GM19463 (cell line): Measurements from ENCODE around the gene C17orf75.
"Not testable (repeated sequence)": the region's sequence is repeated elsewhere in the genome, so short reads cannot be mapped to it uniquely, and the experiment has no call there.

Experiments
- ATAC-seq: cut with Tn5 transposase; IDR thresholded peaks from one replicate; pipeline ENCODE4 v1.9.1; 2021; ENCODE audit warnings: mild to moderate bottlenecking, moderate library complexity; ENCODE audit not compliant: unreplicated experiment

The C17orf75 gene

DNA sequence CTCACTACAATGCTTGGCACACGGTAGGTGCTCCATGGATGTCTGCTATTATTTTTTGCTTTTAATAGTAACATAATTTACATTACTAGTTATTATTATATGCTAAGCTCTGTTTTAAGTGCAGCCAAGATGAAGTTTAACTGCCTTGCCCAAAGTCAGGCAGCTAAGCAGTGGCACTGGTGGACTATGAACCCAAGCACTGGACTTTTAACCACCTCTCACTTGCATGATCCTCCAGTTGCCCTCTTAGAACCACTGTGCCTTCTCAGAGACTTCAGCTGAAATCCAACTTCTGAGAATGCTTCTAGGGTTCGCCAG lies 6.5 kb upstream of the C17orf75 start:
- no peak for ATAC-seq

GRCh38 chr17:32345951-32346600 lies 4.1 kb upstream of the C17orf75 start:
- no peak for ATAC-seq

GRCh38 chr17:32342603-32343325 lies 791 bp upstream of the C17orf75 start:
- no peak for ATAC-seq

DNA sequence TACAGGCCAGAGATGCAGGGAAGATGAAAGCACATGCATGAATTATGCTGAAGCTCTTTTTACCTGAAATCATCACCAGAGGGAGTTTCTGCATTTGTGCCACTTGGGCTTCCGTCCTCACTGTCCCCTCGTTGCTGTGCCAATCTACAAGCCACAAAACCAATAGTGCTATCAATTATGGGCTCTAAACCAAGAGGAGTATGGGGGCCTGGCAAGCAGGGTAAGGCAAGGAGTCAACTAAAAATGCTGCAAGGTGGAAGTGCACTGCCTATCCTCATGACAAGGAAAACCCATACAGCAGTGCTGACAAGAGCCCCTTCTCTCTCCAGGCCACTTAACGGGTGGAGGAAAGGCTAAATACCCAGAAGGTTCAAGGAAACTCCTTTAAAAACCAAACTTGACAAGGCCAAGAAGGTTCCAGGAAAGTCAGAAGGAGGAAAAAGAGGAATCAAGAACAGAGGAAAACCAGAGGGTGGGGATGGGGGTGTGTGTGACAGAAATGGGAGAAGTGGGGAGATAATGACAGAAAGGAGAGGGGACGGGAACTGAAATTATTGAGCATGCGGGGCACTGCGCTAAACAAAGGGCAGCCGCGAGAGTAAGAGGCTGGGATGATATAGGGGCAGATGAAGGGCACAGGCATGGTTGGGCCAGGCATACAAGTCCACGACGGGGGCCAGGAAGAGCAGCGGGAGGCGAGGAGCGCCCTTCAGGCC lies 674 bp downstream of the C17orf75 start:
- peak; percentile 16 for ATAC-seq

GRCh38 chr17:32335687-32336086 lies 6.3 kb downstream of the C17orf75 start:
- no peak for ATAC-seq

- no peak for ATAC-seq
Observed at GRCh38 chr17:32335046-32335445, 6.9 kb downstream of the C17orf75 start.

DNA sequence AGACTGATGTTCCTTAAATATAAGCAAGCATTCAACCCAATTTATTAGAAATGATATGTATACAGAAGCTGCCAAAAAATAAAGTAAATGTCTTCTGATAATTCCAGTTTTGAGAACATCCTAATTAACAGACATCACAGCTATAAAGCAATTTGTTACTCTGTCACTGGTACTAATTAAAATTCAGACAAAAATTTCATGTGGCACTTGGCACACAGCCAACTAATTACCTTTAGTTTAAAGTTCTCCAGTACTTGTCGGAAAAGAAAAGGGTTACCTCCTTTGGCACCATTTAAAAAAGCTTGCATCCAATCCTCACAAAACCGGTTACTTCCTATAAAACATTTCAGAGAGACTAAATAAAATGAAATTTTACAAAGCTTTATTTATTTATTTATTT lies 8.8 kb downstream of the C17orf75 start:
- ATAC-seq, result no peak

DNA sequence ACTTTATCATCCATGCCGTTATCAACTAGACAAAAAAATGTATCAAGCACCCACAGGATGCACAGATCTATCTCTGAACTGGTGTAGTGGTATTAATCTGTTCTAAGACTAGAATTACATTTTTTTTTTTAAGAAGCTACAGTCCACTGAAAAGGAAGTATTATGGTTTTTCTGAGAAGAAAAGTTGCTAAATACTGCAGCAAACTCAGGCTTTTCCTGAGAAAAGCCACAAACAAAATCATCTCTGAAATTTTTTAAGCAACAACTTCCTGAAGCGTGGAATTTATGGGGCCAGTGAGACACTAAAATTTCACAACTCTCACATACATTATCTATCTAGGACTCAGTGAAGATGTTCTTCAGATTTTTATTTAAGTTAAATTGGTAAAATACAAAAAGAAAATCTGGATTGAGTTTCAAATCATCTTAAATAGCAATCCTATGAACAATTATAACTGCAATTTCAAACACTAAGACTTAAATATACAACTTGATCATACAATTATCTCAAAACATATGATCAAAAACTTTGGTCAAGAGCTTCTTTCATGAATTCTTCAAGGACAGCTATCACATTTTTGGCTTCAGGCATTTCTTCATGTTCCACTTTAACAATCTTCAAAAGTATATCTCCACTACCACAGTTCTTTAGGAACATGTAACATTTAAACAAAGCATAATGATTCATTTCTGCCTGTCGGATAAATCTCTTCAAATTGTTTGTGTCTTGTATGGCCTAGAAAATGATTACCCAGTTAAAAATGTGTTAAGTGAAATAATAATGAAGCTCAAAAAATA lies 10.5 kb downstream of the C17orf75 start:
- ATAC-seq, result no peak

- ATAC-seq, result no peak
Observed at GRCh38 chr17:32330147-32330546, 11.8 kb downstream of the C17orf75 start.

DNA sequence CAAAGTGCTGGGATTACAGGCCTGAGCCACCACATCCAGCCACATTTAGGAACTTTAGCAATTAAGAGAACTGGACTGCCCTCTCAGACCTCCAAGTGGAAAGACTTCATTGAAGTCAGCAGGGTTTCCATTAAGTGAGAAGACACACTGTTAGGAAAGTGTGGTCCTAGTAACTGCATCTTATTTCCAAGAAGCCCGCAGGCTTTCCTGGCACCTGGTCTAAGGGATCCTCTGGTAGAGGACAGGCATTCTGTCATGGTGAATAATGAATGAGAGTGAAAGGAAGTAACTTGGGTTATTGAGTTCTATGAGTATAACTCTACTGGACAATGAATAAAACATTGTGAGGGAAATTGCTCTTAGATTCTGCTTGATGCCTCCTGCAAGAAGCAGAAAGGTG lies 14.1 kb downstream of the C17orf75 start:
- ATAC-seq, result no peak

DNA sequence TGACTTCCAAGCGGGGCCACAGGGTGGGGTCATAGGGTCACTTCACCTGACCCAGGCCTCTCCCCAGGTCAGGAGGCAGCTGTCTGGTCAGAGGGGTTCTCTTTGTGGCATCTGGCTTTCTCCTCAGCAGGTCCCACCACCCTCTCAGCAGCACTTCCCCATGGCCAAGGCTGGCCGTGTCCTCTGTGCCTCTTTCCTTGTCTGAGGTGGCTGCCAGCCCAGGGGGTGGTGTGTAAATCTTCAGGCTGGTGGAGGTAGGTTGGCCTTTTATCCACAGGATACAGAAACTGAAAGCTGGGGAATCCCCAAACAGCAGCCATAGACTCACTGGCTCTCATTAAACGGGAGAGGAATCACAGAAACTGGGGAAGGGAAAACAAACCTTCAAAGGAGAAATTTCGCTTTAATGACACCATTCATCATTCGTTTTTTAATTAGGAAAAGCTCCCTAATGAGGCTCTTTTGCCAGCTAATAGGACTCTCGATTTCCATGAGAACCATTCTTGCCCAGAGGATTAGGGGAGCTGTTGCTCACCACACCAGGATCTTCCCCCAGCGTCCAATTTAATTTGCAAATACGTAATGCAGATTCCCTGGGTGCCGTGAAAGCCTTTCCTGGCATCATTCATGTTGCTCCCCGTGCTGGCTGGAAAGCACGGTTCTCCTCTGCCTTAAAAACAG lies 18.0 kb downstream of the C17orf75 start:
- no peak for ATAC-seq

DNA sequence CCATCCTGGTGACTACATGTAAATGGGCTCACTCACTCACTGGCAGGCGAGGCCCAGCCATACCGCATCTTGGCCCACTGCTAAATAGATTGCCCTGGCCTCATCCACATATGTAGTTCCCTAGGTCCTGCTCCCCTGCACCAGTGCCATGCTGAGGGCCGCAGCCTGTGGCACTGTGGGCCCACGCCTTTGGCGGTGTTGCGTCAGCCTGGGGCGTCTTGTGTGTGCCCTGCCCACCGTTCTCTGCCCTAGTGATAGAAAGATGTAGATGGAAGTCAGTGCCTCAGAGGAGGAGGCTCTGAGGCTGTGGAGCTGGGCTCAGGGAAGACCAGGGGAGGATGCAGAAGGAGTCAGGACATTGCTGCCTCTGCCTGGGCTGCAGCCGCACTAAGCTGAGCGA lies 18.9 kb downstream of the C17orf75 start:
- no peak for ATAC-seq

- no peak for ATAC-seq
Observed at GRCh38 chr17:32320847-32321246, 21.1 kb downstream of the C17orf75 start.

GRCh38 chr17:32320080-32320479 lies 21.9 kb downstream of the C17orf75 start:
- not testable (repeated sequence) for ATAC-seq

DNA sequence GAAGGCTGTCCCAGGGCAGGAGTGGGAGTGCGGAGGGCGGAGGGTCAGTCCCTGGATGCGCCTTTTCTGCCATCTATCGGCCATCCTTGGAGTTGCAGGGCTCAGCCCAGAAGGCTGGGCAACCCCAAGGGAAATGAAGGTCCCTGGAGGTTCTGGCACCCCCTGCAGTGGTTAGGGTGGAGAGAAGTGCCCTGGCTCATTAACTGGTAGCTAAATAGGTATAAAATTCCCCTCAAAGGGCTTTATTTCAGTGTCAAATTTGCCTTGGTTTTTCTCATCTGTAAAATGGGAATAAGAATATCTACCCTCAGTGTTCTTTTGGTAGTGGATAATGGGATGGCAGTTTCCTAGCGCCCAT lies 22.4 kb downstream of the C17orf75 start:
- ATAC-seq, result no peak

GRCh38 chr17:32318071-32318470 lies 23.9 kb downstream of the C17orf75 start:
- no peak for ATAC-seq

DNA sequence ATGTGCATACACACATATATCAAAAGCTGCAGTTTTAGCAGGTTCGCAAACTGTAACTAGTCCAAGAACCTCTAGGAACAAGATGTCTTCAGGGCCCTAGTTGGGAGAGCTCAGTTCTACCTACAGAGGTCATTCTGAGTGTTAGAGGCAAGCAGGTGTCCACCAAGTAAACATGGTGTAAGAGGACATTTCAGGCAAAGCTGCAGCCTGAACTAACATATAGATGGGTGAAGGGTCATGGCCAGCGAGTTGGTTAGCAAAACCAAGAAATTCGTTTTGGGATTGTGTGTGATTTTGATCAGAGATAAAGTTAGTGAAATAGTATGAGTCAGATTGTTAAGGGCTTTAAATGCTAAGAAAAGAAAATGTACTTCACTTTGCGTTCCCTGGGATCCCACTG lies 24.6 kb downstream of the C17orf75 start:
- no peak for ATAC-seq

DNA sequence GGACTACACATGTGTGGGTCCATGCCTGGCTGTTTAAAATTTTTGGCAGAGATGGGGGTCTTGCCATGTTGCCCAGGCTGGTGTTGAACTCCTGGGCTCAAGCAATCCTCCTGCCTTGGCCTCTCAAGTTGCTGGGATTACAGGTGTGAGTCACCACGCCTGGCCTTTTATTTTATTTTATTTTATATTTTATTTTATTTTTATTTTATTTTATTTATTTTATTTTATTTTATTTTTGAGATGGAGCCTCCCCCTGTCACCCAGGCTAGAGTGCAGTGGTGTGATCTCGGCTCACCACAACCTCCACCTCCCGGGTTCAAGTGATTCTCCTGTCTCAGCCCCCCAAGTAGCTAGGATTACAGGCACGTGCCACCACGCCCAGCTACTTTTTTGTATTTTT lies 25.3 kb downstream of the C17orf75 start:
- not testable (repeated sequence) for ATAC-seq

DNA sequence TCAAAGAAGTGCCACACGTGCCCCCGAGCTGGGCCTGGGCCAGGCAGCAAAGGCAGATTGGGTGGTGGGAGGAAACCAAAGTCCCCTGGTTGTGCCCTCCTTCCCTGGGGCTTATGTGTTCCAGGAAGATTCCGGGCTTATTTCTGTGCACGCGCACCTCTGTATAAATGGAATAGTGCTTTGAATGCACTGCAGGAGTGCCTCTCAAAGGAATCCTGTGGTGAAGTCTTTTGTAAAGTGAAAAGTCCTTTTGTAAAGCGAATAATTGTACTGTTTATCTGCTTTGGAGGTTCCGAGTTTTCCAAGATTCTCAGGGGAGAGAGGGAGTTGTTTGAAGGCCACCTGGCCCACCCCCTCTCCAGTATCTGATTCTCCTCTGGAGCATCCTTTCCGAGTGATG lies 26.8 kb downstream of the C17orf75 start:
- no peak for ATAC-seq

GRCh38 chr17:32314636-32315035 lies 27.3 kb downstream of the C17orf75 start:
- ATAC-seq, result no peak

DNA sequence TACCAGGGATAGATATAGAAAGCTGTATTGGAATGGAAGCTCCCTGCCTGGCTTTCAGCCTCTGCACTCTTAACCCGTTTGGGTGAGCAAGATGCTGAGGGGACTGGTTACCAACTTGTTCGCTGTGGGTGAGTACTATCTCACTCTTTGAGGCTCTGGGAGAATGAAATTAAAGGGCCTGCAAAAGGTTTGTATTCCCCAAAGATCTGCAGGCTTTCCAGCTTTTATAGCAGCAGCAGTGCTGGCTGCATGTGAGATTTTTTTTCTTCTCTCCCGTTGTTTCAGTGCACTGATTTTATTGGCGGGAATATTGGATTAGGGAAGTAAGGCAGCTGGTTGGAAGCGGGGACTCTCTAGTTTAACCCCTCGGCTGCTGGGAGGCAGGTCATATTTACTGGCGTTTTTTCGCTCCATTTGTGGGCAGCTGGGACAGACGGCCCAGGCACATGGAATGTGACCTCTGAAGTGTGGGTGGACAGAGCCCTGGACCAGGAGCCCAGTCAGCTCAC lies 30.9 kb downstream of the C17orf75 start:
- no peak for ATAC-seq
